Measurements from ENCODE around the gene RPS5. TPM values are rescaled to one million over a fixed set of nuclear protein-coding genes. Genes with fewer than 3 reads are reported as not detected.

The RPS5 gene
- total RNA-seq, 1 experiment from 2014 or later, result 1,400 TPM

DNA sequence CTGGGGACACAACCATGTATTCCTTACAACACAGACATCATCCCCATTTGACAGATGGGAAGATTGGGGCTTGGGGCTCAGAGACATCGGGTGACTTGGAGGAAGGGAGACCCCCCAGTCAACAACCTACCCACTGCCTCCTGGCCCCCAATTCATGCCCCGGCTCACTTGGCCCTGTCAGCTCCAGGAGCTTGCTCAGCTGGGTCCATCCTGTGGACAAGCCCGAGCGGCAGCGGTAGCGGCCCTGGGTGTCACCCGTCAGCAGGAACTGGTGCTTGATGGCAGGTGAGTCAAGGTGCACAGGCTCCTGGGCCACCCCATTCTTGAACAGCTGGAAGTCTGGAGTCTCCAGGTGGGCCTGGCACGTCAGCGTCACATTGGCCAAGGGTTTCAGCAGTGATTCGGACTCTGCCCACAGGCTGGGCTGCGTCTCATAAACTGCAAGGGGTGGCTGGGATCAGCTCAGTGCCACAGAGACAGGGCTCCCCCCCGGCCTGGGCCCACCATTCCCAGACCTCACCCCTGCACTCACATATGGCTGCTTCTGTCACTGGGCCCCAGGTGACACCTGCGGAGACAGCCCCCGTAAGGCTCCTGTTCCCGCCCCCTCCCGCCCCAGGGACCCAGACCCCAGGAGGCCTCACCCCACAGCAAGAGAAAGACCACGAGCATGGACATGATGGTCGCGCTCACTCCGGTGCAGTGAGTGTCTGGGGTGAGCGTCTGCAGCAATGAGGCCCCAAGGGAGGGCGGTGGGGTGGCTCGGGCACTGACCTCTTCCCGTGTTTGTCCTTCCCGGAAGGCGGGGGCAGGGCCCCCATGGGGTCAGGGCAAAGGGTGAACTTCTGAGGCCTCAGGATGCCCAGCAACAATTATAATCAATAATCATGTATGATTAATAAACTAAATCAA is 34.1 kb upstream of the RPS5 start, which contains the start of gene A1BG:
A1BG (minus strand) TSS at position 733 of the 912 bp plus-strand sequence; CDS start at position 678, 55 bp downstream.
- Histone ChIP-seq H3K4me2 (ENCODE audit: insufficient read depth, insufficient read length, low read length) (no peak within 1 kb of the TSS), H3K9ac (ENCODE audit: extremely low read depth, insufficient read length, low read length) (no peak within 1 kb of the TSS), H3K9me3 (ENCODE audit: control insufficient read depth, low read depth, low read length) (no peaks in the 10 kb centered on the region), H3K23ac (ENCODE audit: insufficient read length, low read depth, low read length) (no peak within 1 kb of the TSS), H4K8ac (replicated peaks; ENCODE audit: insufficient read length, low read depth, low read length) (no peak within 1 kb of the TSS), H4K20me1 (ENCODE audit: control insufficient read depth, insufficient read depth, insufficient read length) (no peaks in the 10 kb centered on the region), H2AFZ (ENCODE audit: low read length) (no peak within 1 kb of the TSS), H2BK20ac (ENCODE audit: low read depth, low read length, poor library complexity, severe bottlenecking) (no peak within 1 kb of the TSS), H3K14ac (ENCODE audit: insufficient read depth, low read length) (no peak within 1 kb of the TSS), H3K79me1 (ENCODE audit: insufficient read depth, low read depth, low read length, poor library complexity, severe bottlenecking) (no peaks in the 10 kb centered on the region), H2BK12ac (ENCODE audit: insufficient read length, low read depth, low read length) (no peak within 1 kb of the TSS), H4K91ac (ENCODE audit: insufficient read length, low read depth, low read length) (no peak within 1 kb of the TSS), H2BK5ac (ENCODE audit: insufficient read length, low read length) (no peak within 1 kb of the TSS), H3K18ac (ENCODE audit: insufficient read length, low read depth, low read length) (no peak within 1 kb of the TSS), H3T11ph (ENCODE audit: low read length) (no peak within 1 kb of the TSS), H3K4me1 (ENCODE audit: insufficient read depth, low read length) (no peaks in the 10 kb centered on the region), H4K5ac (ENCODE audit: insufficient read length, low read depth, low read length) (no peak within 1 kb of the TSS), H3K4ac (ENCODE audit: low read depth, low read length) (no peak within 1 kb of the TSS), H3K27me3 (ENCODE audit: insufficient read depth, low read length) (no peaks in the 10 kb centered on the region), H2BK15ac (ENCODE audit: low read depth, low read length) (no peak within 1 kb of the TSS), H3K27ac (ENCODE audit: insufficient read length, low read depth, low read length) (no peak within 1 kb of the TSS), H3K79me2 (ENCODE audit: insufficient read depth, low read length) (no peaks in the 10 kb centered on the region), H3K56ac (ENCODE audit: insufficient read length, low read depth, low read length) (no peak within 1 kb of the TSS), H2BK120ac (ENCODE audit: low read depth, low read length, poor library complexity, severe bottlenecking) (no peak within 1 kb of the TSS), H3K23me2 (ENCODE audit: insufficient read length, low read depth, low read length, poor library complexity, severe bottlenecking) (peaks cover 2% of the 10 kb centered on the region), H2AK5ac (ENCODE audit: insufficient read length, low read length) (no peak within 1 kb of the TSS)
- peak within 1 kb of the TSS in 1 of 2 experiments; percentile 60; a peak in 1 of 5 replicates for H3K4me3 Mint-ChIP-seq
- DNase-seq, result no peak
- H3K27me3 Mint-ChIP-seq (ENCODE audit: low read depth), result no peaks in the 10 kb centered on the region
- WGBS (ENCODE audit: extremely low coverage, insufficient read length, low lambda C conversion rate), result no CpG with 5 or more reads among the region's 26 CpGs
- H3K27ac Mint-ChIP-seq, result peak within 1 kb of the TSS in 1 of 3 experiments; percentile 29; a peak in 1 of 7 replicates
- no peaks in the 10 kb centered on the region for H3K9me3 Mint-ChIP-seq
- TF ChIP-seq, protein P1, sequence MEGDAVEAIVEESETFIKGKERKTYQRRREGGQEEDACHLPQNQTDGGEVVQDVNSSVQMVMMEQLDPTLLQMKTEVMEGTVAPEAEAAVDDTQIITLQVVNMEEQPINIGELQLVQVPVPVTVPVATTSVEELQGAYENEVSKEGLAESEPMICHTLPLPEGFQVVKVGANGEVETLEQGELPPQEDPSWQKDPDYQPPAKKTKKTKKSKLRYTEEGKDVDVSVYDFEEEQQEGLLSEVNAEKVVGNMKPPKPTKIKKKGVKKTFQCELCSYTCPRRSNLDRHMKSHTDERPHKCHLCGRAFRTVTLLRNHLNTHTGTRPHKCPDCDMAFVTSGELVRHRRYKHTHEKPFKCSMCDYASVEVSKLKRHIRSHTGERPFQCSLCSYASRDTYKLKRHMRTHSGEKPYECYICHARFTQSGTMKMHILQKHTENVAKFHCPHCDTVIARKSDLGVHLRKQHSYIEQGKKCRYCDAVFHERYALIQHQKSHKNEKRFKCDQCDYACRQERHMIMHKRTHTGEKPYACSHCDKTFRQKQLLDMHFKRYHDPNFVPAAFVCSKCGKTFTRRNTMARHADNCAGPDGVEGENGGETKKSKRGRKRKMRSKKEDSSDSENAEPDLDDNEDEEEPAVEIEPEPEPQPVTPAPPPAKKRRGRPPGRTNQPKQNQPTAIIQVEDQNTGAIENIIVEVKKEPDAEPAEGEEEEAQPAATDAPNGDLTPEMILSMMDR (conservative IDR thresholded peaks at IDR 0.05), result no peak
- peaks cover 0 to 4% of the 10 kb centered on the region in 2 experiments; a peak in 2 of 4 replicates for H3K4me1 Mint-ChIP-seq
- H3K36me3 Mint-ChIP-seq (ENCODE audit: insufficient read depth in 1 of 3, low read depth in 3 of 3), result peaks cover 0 to 4% (median 2%) of the 10 kb centered on the region in 3 experiments; a peak in 4 of 7 replicates

Data from H9 (cell line).